Spleen (tissue), 11 donors: ENCODE data around the gene MAJIN. TPM values are rescaled to one million over a fixed set of nuclear protein-coding genes. Genes with fewer than 3 reads are reported as not detected.

Source experiments
- DNase-seq: peaks from one replicate; pipeline ENCODE4 v3.0.0-alpha.2; 2020
- H3K27ac ChIP-seq, 8 donors: fragments of 200-600 bp; sonication (generic) in 7 of 8; 1 replicate in 4 of 8; 2 replicates in 4 of 8; pipeline versions ENCODE4 v1.5.0 to v1.8.0; 2016 to 2021; ENCODE audit warnings: inconsistent platforms in 4 of 8, mild to moderate bottlenecking in 4 of 8, moderate library complexity in 1 of 8
- H3K27me3 ChIP-seq, 7 donors: fragments of 200-600 bp; sonication (generic) in 6 of 7; replicated peaks in 1 of 7; 1 replicate in 4 of 7; 2 replicates in 3 of 7; pipeline versions ENCODE4 v1.5.0 to v1.8.0; 2016 to 2021; ENCODE audit warnings: inconsistent platforms in 3 of 7, mild to moderate bottlenecking in 1 of 7
- H3K36me3 ChIP-seq, 6 donors: fragments of 200-600 bp; sonication (generic) in 5 of 6; 1 replicate in 4 of 6; 2 replicates in 2 of 6; pipeline versions ENCODE4 v1.5.0 to v1.8.0; 2016 to 2021; ENCODE audit warnings: inconsistent platforms in 2 of 6
- H3K4me1 ChIP-seq, 6 donors: fragments of 200-600 bp; sonication (generic) in 5 of 6; 1 replicate in 3 of 6; 2 replicates in 3 of 6; pipeline versions ENCODE4 v1.5.0 to v1.8.0; 2016 to 2021; ENCODE audit warnings: inconsistent platforms in 3 of 6
- H3K4me3 ChIP-seq, 8 donors: fragments of 200-600 bp; sonication (generic) in 7 of 8; 1 replicate in 4 of 8; 2 replicates in 4 of 8; pipeline versions ENCODE4 v1.5.0 to v1.8.0; 2016 to 2021; ENCODE audit warnings: inconsistent platforms in 4 of 8, mild to moderate bottlenecking in 4 of 8, moderate library complexity in 2 of 8
- H3K9me3 ChIP-seq, 8 donors: fragments of 200-600 bp; sonication (generic) in 7 of 8; 1 replicate in 4 of 8; 2 replicates in 4 of 8; pipeline versions ENCODE4 v1.5.0 to v1.8.0; 2016 to 2021; ENCODE audit warnings: inconsistent platforms in 4 of 8
- CTCF ChIP-seq, 11 experiments: fragments of 200-600 bp in 7 of 11; fragments of 450-650 bp in 4 of 11; sonication (generic) in 4 of 11; IDR thresholded peaks in 8 of 11; conservative IDR thresholded peaks in 3 of 11; 1 replicate in 7 of 11; 2 replicates in 4 of 11; pipeline versions ENCODE4 v1.4.0 to v1.8.0; 2016 to 2021; ENCODE audit warnings: antibody characterized with exemption in 11 of 11, inconsistent platforms in 4 of 11, mild to moderate bottlenecking in 1 of 11
- POLR2A ChIP-seq, 3 donors: fragments of 450-650 bp; IDR thresholded peaks; one replicate each; pipeline ENCODE4 v1.5.1; 2017; ENCODE audit warnings: antibody characterized with exemption in 3 of 3, mild to moderate bottlenecking in 1 of 3
- POLR2AphosphoS5 ChIP-seq, 3 donors: sonication (generic); formaldehyde crosslinking; IDR thresholded peaks; one replicate each; pipeline ENCODE4 v1.5.1; 2017; ENCODE audit warnings: antibody characterized with exemption in 3 of 3
- whole genome bisulfite sequencing, 5 donors: extraction: QIAGEN DNeasy Blood & Tissue Kit in 3 of 5; methylation state at CpG; one replicate each; pipeline versions ENCODE4 v1.1.5 to v1.1.7; 2013 to 2018; 5-methylcytosine and 5-hydroxymethylcytosine counted together
- intact Hi-C: fragments of 100-400 bp; cut with DNase I; formaldehyde crosslinking; loops from one replicate; pipeline ENCODE4 v1.15.0; 2023; ENCODE audit warnings: low total_unique reads
- polyA plus RNA-seq, 3 donors: library from polyadenylated mRNA; stranded (reverse); fragments of 200-250 nt; gene quantifications; one replicate each; pipeline ENCODE4 v1.2.1, GENCODE V29; 2013
- total RNA-seq, 7 donors: library from RNA; depleted of rRNA in 3 of 7; stranded (reverse); fragments of >200 nt in 3 of 7; fragmentation: NEBNext Ultra II Directional in 4 of 7; extraction: Animal tissue kit (Norgen Biotek cat#: 25700) in 4 of 7; gene quantifications; one replicate each; pipeline versions ENCODE4 v1.1.0 to v1.2.1, GENCODE V29; 2016 to 2021
- donor health status: healthy with polysubstance abuse.
- donor health status: DM: no; HTN: no; CAD: no; lungs with moderate emphysema.
- donor health status: DM: no; HTN: no; CAD: no.
- donor health status: Bipolar disorder and iron deficiency.
- donor health status: healthy.
- donor health status: DM: no; HTN: no; CAD: no.
- donor health status: DM: yes; HTN: yes; CAD: no.

The MAJIN gene
- total and polyA plus RNA-seq, 10 donors, result 0.40 to 2.6 (median 0.87) TPM; not detected in 3

GRCh38 chr11:64954201-64954600 lies 17.7 kb downstream of the MAJIN start:
- H3K4me3 ChIP-seq, result no peak overlapping the region
- WGBS, 5 donors, result 45 to 67% (median 59%) methylated on average over 5 of the region's 5 CpGs
- no peaks in the 10 kb centered on the region for H3K4me1 ChIP-seq
- DNase-seq, result no peak
- H3K27ac ChIP-seq, result no peak overlapping the region
- intact Hi-C loops, result no loop called here
- no peaks in the 10 kb centered on the region for H3K9me3 ChIP-seq
- no peaks in the 10 kb centered on the region for H3K36me3 ChIP-seq
- peaks cover 0 to 5% (median 0%) of the 10 kb centered on the region in 7 donors for H3K27me3 ChIP-seq
- TF ChIP-seq POLR2AphosphoS5 (IDR thresholded peaks at IDR 0.05) (no peak), CTCF (IDR thresholded peaks at IDR 0.05 in 8 of 11, conservative IDR thresholded peaks at IDR 0.05 in 3 of 11) (no peak), POLR2A (IDR thresholded peaks at IDR 0.05) (no peak)

- no peak for TF ChIP-seq POLR2A (IDR thresholded peaks at IDR 0.05)
- no peak for TF ChIP-seq CTCF (IDR thresholded peaks at IDR 0.05 in 8 of 11, conservative IDR thresholded peaks at IDR 0.05 in 3 of 11)
- TF ChIP-seq POLR2AphosphoS5 (IDR thresholded peaks at IDR 0.05), result no peak
- Histone ChIP-seq H3K27ac (no peak overlapping the region), H3K4me1 (no peaks in the 10 kb centered on the region), H3K36me3 (no peaks in the 10 kb centered on the region), H3K27me3 (no peaks in the 10 kb centered on the region), H3K4me3 (no peak overlapping the region), H3K9me3 (no peaks in the 10 kb centered on the region)
- intact Hi-C loops, result no loop called here
- WGBS, 5 donors, result 72 to 82% (median 76%) methylated on average over 4 of the region's 4 CpGs
- DNase-seq, result no peak
Measured at GRCh38 chr11:64951529-64951928, 20.4 kb downstream of the MAJIN start.

GRCh38 chr11:64947208-64947814 lies 24.6 kb downstream of the MAJIN start:
- H3K4me3 ChIP-seq, result no peak overlapping the region
- 60 to 68% (median 65%) methylated on average over 5 of the region's 5 CpGs for WGBS, 5 donors
- H3K4me1 ChIP-seq, result no peaks in the 10 kb centered on the region
- TF ChIP-seq POLR2A (IDR thresholded peaks at IDR 0.05) (no peak), POLR2AphosphoS5 (IDR thresholded peaks at IDR 0.05) (no peak), CTCF (IDR thresholded peaks at IDR 0.05 in 8 of 11, conservative IDR thresholded peaks at IDR 0.05 in 3 of 11) (no peak)
- H3K27me3 ChIP-seq, result peaks cover 0 to 6% (median 0%) of the 10 kb centered on the region in 7 donors
- H3K27ac ChIP-seq, result no peak overlapping the region
- intact Hi-C loops, result no loop called here
- DNase-seq, result no peak
- no peaks in the 10 kb centered on the region for H3K9me3 ChIP-seq
- no peaks in the 10 kb centered on the region for H3K36me3 ChIP-seq

GRCh38 chr11:64936539-64936938 lies 35.4 kb downstream of the MAJIN start:
- TF ChIP-seq CTCF (IDR thresholded peaks at IDR 0.05 in 8 of 11, conservative IDR thresholded peaks at IDR 0.05 in 3 of 11), result no peak
- no peak for TF ChIP-seq POLR2AphosphoS5 (IDR thresholded peaks at IDR 0.05)
- no peak for TF ChIP-seq POLR2A (IDR thresholded peaks at IDR 0.05)
- 73 to 85% (median 76%) methylated on average over 4 of the region's 4 CpGs for WGBS, 5 donors
- intact Hi-C loops, result loop anchor here (10.0 kb wide), 1 partner anchor 58 kb away; the partner anchor contains the start of gene BATF2
- H3K27ac ChIP-seq, result no peak overlapping the region
- H3K4me3 ChIP-seq, result no peak overlapping the region
- no peak for DNase-seq
- H3K36me3 ChIP-seq, result peaks cover 0 to 39% (median 32%) of the 10 kb centered on the region in 6 donors
- H3K9me3 ChIP-seq, result no peaks in the 10 kb centered on the region
- H3K27me3 ChIP-seq, result no peaks in the 10 kb centered on the region
- H3K4me1 ChIP-seq, result no peaks in the 10 kb centered on the region
